Psoas muscle (tissue), 8 donors: ENCODE data around the gene MNAT1. TPM values are rescaled to one million over a fixed set of nuclear protein-coding genes. Genes with fewer than 3 reads are reported as not detected.
"Not testable (repeated sequence)": the region's sequence is repeated elsewhere in the genome, so short reads cannot be mapped to it uniquely, and the experiment has no call there.

Experiments used
- ATAC-seq, 4 donors: fragments of 200-7000 bp; cut with Tn5 transposase; one replicate each; pipeline ENCODE4 v1.9.1; 2020; ENCODE audit warnings: moderate library complexity in 3 of 4, mild to moderate bottlenecking in 2 of 4
- DNase-seq, 2 donors: peaks; one replicate each; pipeline ENCODE4 v3.0.0-alpha.2; 2020
- H3K27ac ChIP-seq: fragments of 200-600 bp; one replicate; pipeline ENCODE4 v1.8.0; 2022
- H3K27me3 ChIP-seq, 3 donors: fragments of 200-600 bp in 1 of 3; one replicate each; pipeline versions ENCODE4 v1.6.1 to v1.8.0; 2013 to 2022; ENCODE audit warnings: low read length in 2 of 3, mild to moderate bottlenecking in 2 of 3, moderate library complexity in 1 of 3; ENCODE audit not compliant: insufficient read depth in 3 of 3
- H3K36me3 ChIP-seq, 2 donors: fragments of 200-600 bp in 1 of 2; one replicate each; pipeline versions ENCODE4 v1.6.1 to v1.8.0; 2013 to 2022; ENCODE audit warnings: low read depth in 1 of 2, mild to moderate bottlenecking in 1 of 2, moderate library complexity in 1 of 2; ENCODE audit not compliant: insufficient read depth in 1 of 2
- H3K4me1 ChIP-seq: fragments of 200-600 bp; one replicate; pipeline ENCODE4 v1.8.0; 2022
- H3K4me3 ChIP-seq: fragments of 200-600 bp; one replicate; pipeline ENCODE4 v1.8.0; 2022; ENCODE audit warnings: mild to moderate bottlenecking
- H3K9me3 ChIP-seq: fragments of 200-600 bp; one replicate; pipeline ENCODE4 v1.8.0; 2022
- CTCF ChIP-seq: fragments of 200-600 bp; IDR thresholded peaks from one replicate; pipeline ENCODE4 v1.8.0; 2022; ENCODE audit warnings: antibody characterized with exemption
- WGBS, 3 donors: extraction: QIAGEN DNeasy Blood & Tissue Kit; methylation state at CpG; one replicate each; pipeline versions ENCODE4 v1.1.6 to v1.1.7; 2013; 5-methylcytosine and 5-hydroxymethylcytosine counted together
- intact Hi-C, 2 donors: fragments of 100-400 bp; cut with DNase I; formaldehyde crosslinking; loops; one replicate each; pipeline versions ENCODE4 v1.11.0 to v1.14.2; 2022
- polyA plus RNA-seq, 3 donors: library from polyadenylated mRNA; stranded (reverse); fragments of 200-250 nt; gene quantifications; one replicate each; pipeline ENCODE4 v1.2.3, GENCODE V29; 2013
- total RNA-seq, 4 donors: library from RNA; stranded (reverse); fragmentation: NEBNext Ultra II Directional in 2 of 4; extraction: Animal tissue kit (Norgen Biotek cat#: 25700) in 2 of 4; gene quantifications; one replicate each; pipeline versions ENCODE4 v1.2.1 to v1.2.4, GENCODE V29; 2021 to 2023
- donor health status: healthy with polysubstance abuse.
- donor health status: DM: no; HTN: no; CAD: no; lungs with moderate emphysema.
- donor health status: Bipolar disorder and iron deficiency.
- donor health status: healthy.
- donor health status: DM: yes; HTN: yes; CAD: no.
- donor health status: DM: no; HTN: no; CAD: no.
- donor health status: DM: no; HTN: no; CAD: no.
- donor health status: DM: yes; HTN: yes; CAD: no.

MNAT1 gene
- total and polyA plus RNA-seq, 7 donors = 24.0 to 74.3 (median 59.3) TPM

- TF ChIP-seq CTCF = no peak
- peaks cover 0 to 20% of the 10 kb centered on the region in 2 donors for H3K36me3 ChIP-seq
- no peaks in the 10 kb centered on the region for H3K27me3 ChIP-seq
- ATAC-seq (peak in 3 of 4 donors; percentile 13 to 22 (median 18)), DNase-seq (no peak)
- H3K27ac ChIP-seq = peak overlapping the region; percentile 50
- no peaks in the 10 kb centered on the region for H3K9me3 ChIP-seq
- intact Hi-C loops = no loop called here
- H3K4me3 ChIP-seq = no peak overlapping the region
- 32 to 51% (median 42%) methylated on average over 2 of the region's 2 CpGs for WGBS, 3 donors
- peaks cover 17% of the 10 kb centered on the region for H3K4me1 ChIP-seq
Observed at GRCh38 chr14:60839057-60839456, 104.5 kb downstream of the MNAT1 start.

- WGBS, 3 donors = 31 to 56% (median 34%) methylated on average over 11 of the region's 11 CpGs
- ATAC-seq = peak; percentile 97 to 99 (median 98)
- H3K27ac ChIP-seq = peak overlapping the region; percentile 50
Observed at GRCh38 chr14:60839657-60840056, 105.1 kb downstream of the MNAT1 start.

GRCh38 chr14:60840313-60840712 is 105.8 kb downstream of the MNAT1 start:
- Histone ChIP-seq H3K4me3 (no peak overlapping the region), H3K27me3 (no peaks in the 10 kb centered on the region), H3K27ac (peak overlapping the region; percentile 50), H3K36me3 (peaks cover 0 to 20% of the 10 kb centered on the region in 2 donors), H3K4me1 (peaks cover 17% of the 10 kb centered on the region), H3K9me3 (no peaks in the 10 kb centered on the region)
- 55 to 81% (median 57%) methylated on average over 1 of the region's 1 CpG for WGBS, 3 donors
- DNase-seq = no peak
- TF ChIP-seq CTCF = no peak
- intact Hi-C loops = no loop called here
- peak in 3 of 4 donors; percentile 35 to 57 (median 47) for ATAC-seq

More at GRCh38 chr14:60839657-60840056, 105.1 kb downstream of the MNAT1 start:
- Histone ChIP-seq H3K27me3 (no peaks in the 10 kb centered on the region), H3K9me3 (no peaks in the 10 kb centered on the region), H3K4me3 (no peak overlapping the region), H3K4me1 (peaks cover 17% of the 10 kb centered on the region), H3K36me3 (peaks cover 0 to 20% of the 10 kb centered on the region in 2 donors)
- DNase-seq = peak; percentile 46 to 82
- intact Hi-C loops = no loop called here
- TF ChIP-seq CTCF = no peak

- Histone ChIP-seq H3K4me3 (no peak overlapping the region), H3K4me1 (peaks cover 4% of the 10 kb centered on the region), H3K27ac (no peak overlapping the region), H3K36me3 (peaks cover 2 to 8% of the 10 kb centered on the region in 2 donors), H3K27me3 (no peaks in the 10 kb centered on the region), H3K9me3 (peaks cover 9% of the 10 kb centered on the region)
- no peak for TF ChIP-seq CTCF
- no peak for DNase-seq
- ATAC-seq = no peak
- WGBS, 3 donors = 36 to 97% (median 75%) methylated on average over 1 of the region's 1 CpG
- intact Hi-C loops = no loop called here
Observed at GRCh38 chr14:60845523-60845922, 111.0 kb downstream of the MNAT1 start.

GRCh38 chr14:60848066-60848465 is 113.5 kb downstream of the MNAT1 start:
- Histone ChIP-seq H3K4me1 (no peaks in the 10 kb centered on the region), H3K27ac (no peak overlapping the region), H3K4me3 (no peak overlapping the region), H3K36me3 (peaks cover 2 to 20% of the 10 kb centered on the region in 2 donors), H3K27me3 (no peaks in the 10 kb centered on the region), H3K9me3 (peaks cover 9% of the 10 kb centered on the region)
- intact Hi-C loops = no loop called here
- WGBS, 3 donors = 93 to 100% (median 96%) methylated on average over 2 of the region's 2 CpGs
- DNase-seq (no peak), ATAC-seq (no peak)
- no peak for TF ChIP-seq CTCF

- H3K4me3 ChIP-seq, H3K4me1 ChIP-seq, DNase-seq, intact Hi-C loops, ATAC-seq, H3K9me3 ChIP-seq, H3K27me3 ChIP-seq, H3K27ac ChIP-seq: not testable (repeated sequence)
- peaks cover 2 to 24% of the 10 kb centered on the region in 2 donors for H3K36me3 ChIP-seq
- WGBS, 3 donors = 96 to 98% (median 97%) methylated on average over 5 of the region's 5 CpGs
Observed at GRCh38 chr14:60851692-60852091, 117.1 kb downstream of the MNAT1 start.
